ENCODE results near the gene SELENOO. TPM values are rescaled to one million over a fixed set of nuclear protein-coding genes. Genes with fewer than 3 reads are reported as not detected.

SELENOO gene
- total RNA-seq, 1 experiment from 2014 or later = 29.6 TPM

- Histone ChIP-seq H3K79me2 (ENCODE audit: insufficient read depth, low read length) (peaks cover 10% of the 10 kb centered on the region), H3K9ac (ENCODE audit: low read length) (no peak overlapping the region), H3K27me3 (ENCODE audit: insufficient read depth, low read length) (no peaks in the 10 kb centered on the region), H3K36me3 (ENCODE audit: control insufficient read depth in 1 of 2, insufficient read depth in 2 of 2, low read length in 2 of 2) (no peaks in the 10 kb centered on the region), H4K20me1 (ENCODE audit: insufficient read depth) (no peaks in the 10 kb centered on the region), H3K4me2 (ENCODE audit: low read length) (no peak overlapping the region), H2AFZ (ENCODE audit: low read depth, low read length, poor library complexity, severe bottlenecking) (no peak overlapping the region), H3K9me3 (ENCODE audit: control insufficient read depth in 1 of 2, insufficient read depth in 1 of 2, low read depth in 1 of 2, low read length in 2 of 2) (no peaks in the 10 kb centered on the region), H3K4me3 (replicated peaks in 1 of 2; ENCODE audit: low read depth in 1 of 2, low read length in 2 of 2) (no peak overlapping the region), H3K4me1 (ENCODE audit: control insufficient read depth in 1 of 2, insufficient read depth in 2 of 2, low read length in 2 of 2) (peaks cover 33 to 42% of the 10 kb centered on the region in 2 experiments), H3K27ac (ENCODE audit: low read depth, low read length) (no peak overlapping the region; the same call in 1 of the 2 replicates), H3K9me2 (ENCODE audit: insufficient read depth) (no peaks in the 10 kb centered on the region)
- RAD21 ChIA-PET (ENCODE audit: low non-redundant PET in 1 of 2, low total read pairs in 2 of 2, uncharacterized antibody in 2 of 2, unreplicated experiment in 2 of 2) = no interaction called here
- TF ChIP-seq REST (IDR thresholded peaks at IDR 0.05; ENCODE audit: low read depth) = no peak
- no peak for TF ChIP-seq RAD21 (IDR thresholded peaks at IDR 0.05; ENCODE audit: low read depth)
- TF ChIP-seq EZH2 (IDR thresholded peaks at IDR 0.05) = no peak
- TF ChIP-seq ATF3 (IDR thresholded peaks at IDR 0.05) = no peak
- no peak for TF ChIP-seq CBX3 (IDR thresholded peaks at IDR 0.05; ENCODE audit: low read depth)
- DNase-seq (ENCODE audit: low read depth, low spot score) (no peak), ATAC-seq (no peak)
- no TSS peak for BruUV-seq (replicated peaks)
- CTCF ChIA-PET = no interaction called here
- POLR2A ChIA-PET = no interaction called here
- intact Hi-C loops (cut with micrococcal nuclease) = no loop called here
Observed at GRCh38 chr22:50264946-50265669, 64.3 kb downstream of the SELENOO start.

Measured in HCT116 (cell line).